Kidney epithelial cell (primary cell): ENCODE results near the gene CTXN1. TPM values are rescaled to one million over a fixed set of nuclear protein-coding genes. Genes with fewer than 3 reads are reported as not detected.

Experiments
- DNase-seq: peaks from one replicate; pipeline ENCODE4 v3.0.0-alpha.2; 2010; ENCODE audit warnings: low read depth
- H3K27me3 ChIP-seq: 2 replicates; pipeline ENCODE4 v1.6.0; 2011; ENCODE audit warnings: low read length; ENCODE audit not compliant: control insufficient read depth, insufficient read depth
- H3K36me3 ChIP-seq: 2 replicates; pipeline ENCODE4 v1.5.1; 2011; ENCODE audit warnings: low read length; ENCODE audit not compliant: control insufficient read depth, insufficient read depth
- H3K4me3 ChIP-seq: 2 replicates; pipeline ENCODE4 v1.5.1; 2011; ENCODE audit warnings: low read depth, mild to moderate bottlenecking, control low read depth, low read length
- CTCF ChIP-seq: IDR thresholded peaks from 2 replicates; pipeline ENCODE4 v1.5.1; 2011; ENCODE audit warnings: mild to moderate bottlenecking, moderate library complexity, low read length, control low read depth, inconsistent platforms; ENCODE audit not compliant: insufficient read depth, poor library complexity, severe bottlenecking
- total RNA-seq: library from RNA; depleted of rRNA; stranded (reverse); fragments of >200 nt; gene quantifications from 2 replicates; pipeline ENCODE4 v1.2.3, GENCODE V29; 2015

CTXN1 gene
- total RNA-seq, 1 donor from 2014 or later, result 16.1 TPM

- Histone ChIP-seq H3K36me3 (no peaks in the 10 kb centered on the region), H3K27me3 (peaks cover 32% of the 10 kb centered on the region), H3K4me3 (no peak overlapping the region)
- no peak for TF ChIP-seq CTCF
- DNase-seq, result no peak
These were observed 11.8 kb downstream of the CTXN1 start for GRCh38 chr19:7914099-7914498.

- Histone ChIP-seq H3K27me3 (peaks cover 31% of the 10 kb centered on the region), H3K4me3 (no peak overlapping the region), H3K36me3 (no peaks in the 10 kb centered on the region)
- no peak for TF ChIP-seq CTCF
- no peak for DNase-seq
These were observed 12.3 kb downstream of the CTXN1 start for GRCh38 chr19:7913652-7914051.

DNA sequence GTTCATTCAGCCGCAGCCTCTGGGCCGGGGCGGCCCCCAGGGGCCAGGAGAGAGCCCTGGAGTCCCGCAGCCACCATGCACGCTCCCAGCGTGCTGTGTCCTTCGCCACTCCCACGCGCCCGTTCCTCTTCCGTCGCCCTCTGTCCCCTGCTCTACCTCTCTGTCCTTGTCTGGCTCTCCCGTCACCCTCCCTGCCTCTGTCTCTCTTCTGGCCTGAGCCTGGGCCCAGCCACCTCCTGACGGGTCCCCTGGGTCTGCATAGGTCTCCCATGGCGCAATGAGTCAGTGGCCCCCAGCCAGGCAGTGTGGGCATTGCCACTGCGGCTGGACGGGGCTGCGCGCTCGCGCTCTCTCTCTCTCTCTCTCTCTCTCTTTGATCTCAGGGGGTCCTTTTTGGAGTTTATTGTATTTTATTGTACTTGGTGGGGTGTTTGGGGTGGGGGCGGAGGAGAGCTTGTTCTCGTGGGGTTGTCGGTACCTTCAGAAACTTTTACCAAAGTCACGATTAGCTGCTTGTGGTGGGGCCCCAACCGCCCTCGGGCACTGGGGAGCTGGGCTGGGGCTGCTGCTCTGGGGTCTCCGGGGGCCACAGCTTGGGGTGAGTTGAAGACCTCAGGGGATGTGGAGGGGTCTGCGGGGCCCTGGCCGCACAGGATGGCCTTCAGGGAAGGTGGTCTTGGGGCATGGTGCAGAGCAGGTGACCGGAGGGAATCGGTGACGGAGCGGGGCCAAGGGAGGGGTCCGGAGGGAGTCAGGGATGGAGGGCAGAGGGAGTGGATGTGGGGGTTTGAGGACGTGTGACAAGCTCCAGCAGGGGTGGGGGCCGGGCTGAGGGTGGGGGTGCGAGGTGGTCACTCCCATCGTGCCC lies 13.0 kb downstream of the CTXN1 start:
- peaks cover 28% of the 10 kb centered on the region for H3K27me3 ChIP-seq
- no peak for TF ChIP-seq CTCF
- H3K36me3 ChIP-seq, result no peaks in the 10 kb centered on the region
- DNase-seq, result no peak
- H3K4me3 ChIP-seq, result no peak overlapping the region

- H3K36me3 ChIP-seq, result no peaks in the 10 kb centered on the region
- H3K4me3 ChIP-seq, result no peak overlapping the region
- no peak for DNase-seq
- TF ChIP-seq CTCF, result no peak
- peaks cover 21% of the 10 kb centered on the region for H3K27me3 ChIP-seq
These were observed 13.7 kb downstream of the CTXN1 start for GRCh38 chr19:7912144-7912696.

GRCh38 chr19:7911508-7912143 lies 14.3 kb downstream of the CTXN1 start:
- no peak for TF ChIP-seq CTCF
- H3K36me3 ChIP-seq, result no peaks in the 10 kb centered on the region
- no peak overlapping the region for H3K4me3 ChIP-seq
- no peak for DNase-seq
- peaks cover 17% of the 10 kb centered on the region for H3K27me3 ChIP-seq
